Parietal lobe (tissue), 2 donors: ENCODE results near the gene NGFR. TPM values are rescaled to one million over a fixed set of nuclear protein-coding genes. Genes with fewer than 3 reads are reported as not detected.

ENCODE experiments used
- small RNA-seq: library from RNA; depleted of rRNA; stranded (forward); fragments of <200 nt; gene quantifications from one replicate; pipeline ENCODE3, GENCODE V24; 2014; ENCODE audit warnings: low replicate concordance
- total RNA-seq: library from RNA; depleted of rRNA; stranded (reverse); fragments of >200 nt; gene quantifications from one replicate; pipeline ENCODE4 v1.2.3, GENCODE V29; 2014

Gene NGFR
- total RNA-seq = 1.6 TPM

GRCh38 chr17:49494986-49495841 lies at the start of gene NGFR:
NGFR (plus strand) TSS chr17:49495293; CDS start chr17:49495418, 125 bp downstream.

Small RNAs within 50 kb of the gene (small RNA-seq; reads per million reads assigned to genes)
- gene MIR6165 = not detected

Other genes with a start within 250 kb of the NGFR start
- 41.0 TPM for gene ZNF652, start 133.0 kb upstream of the NGFR start, total RNA-seq
- gene PHB1, start 80.4 kb upstream of the NGFR start, total RNA-seq = 39.8 TPM
- gene NXPH3, start 80.6 kb downstream of the NGFR start, total RNA-seq = 22.2 TPM
- 141 TPM for gene SPOP, start 182.8 kb downstream of the NGFR start, total RNA-seq
- gene SLC35B1, start 212.7 kb downstream of the NGFR start, total RNA-seq = 37.6 TPM